ENCODE results near the gene TAF11L2. TPM values are rescaled to one million over a fixed set of nuclear protein-coding genes. Genes with fewer than 3 reads are reported as not detected.
"Not testable (repeated sequence)": the region's sequence is repeated elsewhere in the genome, so short reads cannot be mapped to it uniquely, and the experiment has no call there.

Gene TAF11L2
- total RNA-seq, 1 experiment from 2014 or later: not detected

DNA sequence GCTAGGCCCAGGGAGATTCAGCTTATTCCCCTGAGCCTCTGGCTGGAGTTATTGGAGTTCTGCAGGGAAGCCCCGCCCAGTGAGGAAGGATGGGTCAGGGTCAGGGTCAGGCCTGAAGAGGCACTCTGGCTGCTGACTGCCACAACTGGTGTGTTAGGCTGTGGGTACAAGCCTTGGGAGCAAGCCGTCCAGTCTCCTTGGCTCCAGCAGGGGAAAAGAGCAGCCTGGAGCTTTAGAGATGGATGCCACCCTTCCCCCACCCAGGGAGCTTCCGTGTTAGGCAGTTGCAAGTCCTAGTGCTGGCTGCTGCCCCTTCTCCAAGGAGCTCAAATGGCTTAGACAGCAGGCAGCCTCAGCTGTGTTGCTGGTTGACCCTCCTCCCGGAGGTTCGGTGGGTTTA lies 34.4 kb upstream of the TAF11L2 start:
- ChIA-PET CTCF (no interaction called here), POLR2A (no interaction called here)
- Histone ChIP-seq H3K4me1 (ENCODE audit: control insufficient read depth, insufficient read depth, low read length) (peaks cover 4% of the 10 kb centered on the region; the same call in 1 of the 2 replicates), H3K9me3 (ENCODE audit: control insufficient read depth, insufficient read depth, low read depth, low read length) (no peaks in the 10 kb centered on the region), H3K27me3 (ENCODE audit: control insufficient read depth, insufficient read depth, low read length) (no peaks in the 10 kb centered on the region), H3K36me3 (ENCODE audit: control insufficient read depth, insufficient read depth, low read length) (no peaks in the 10 kb centered on the region), H3K27ac (ENCODE audit: low read length) (no peak overlapping the region), H3K4me3 (ENCODE audit: low read depth in 2 of 2, low read length in 2 of 2) (no peak overlapping the region)
- ATAC-seq: no peak
- TF ChIP-seq TCF7L2 (IDR thresholded peaks at IDR 0.05; ENCODE audit: low read depth, low read length) (no peak), POLR2AphosphoS5 (IDR thresholded peaks at IDR 0.05; ENCODE audit: low read depth, low read length) (no peak), SIN3A (IDR thresholded peaks at IDR 0.05; ENCODE audit: borderline replicate concordance, insufficient read depth, low read depth, low read length) (no peak)
- TF ChIP-seq, protein P1, sequence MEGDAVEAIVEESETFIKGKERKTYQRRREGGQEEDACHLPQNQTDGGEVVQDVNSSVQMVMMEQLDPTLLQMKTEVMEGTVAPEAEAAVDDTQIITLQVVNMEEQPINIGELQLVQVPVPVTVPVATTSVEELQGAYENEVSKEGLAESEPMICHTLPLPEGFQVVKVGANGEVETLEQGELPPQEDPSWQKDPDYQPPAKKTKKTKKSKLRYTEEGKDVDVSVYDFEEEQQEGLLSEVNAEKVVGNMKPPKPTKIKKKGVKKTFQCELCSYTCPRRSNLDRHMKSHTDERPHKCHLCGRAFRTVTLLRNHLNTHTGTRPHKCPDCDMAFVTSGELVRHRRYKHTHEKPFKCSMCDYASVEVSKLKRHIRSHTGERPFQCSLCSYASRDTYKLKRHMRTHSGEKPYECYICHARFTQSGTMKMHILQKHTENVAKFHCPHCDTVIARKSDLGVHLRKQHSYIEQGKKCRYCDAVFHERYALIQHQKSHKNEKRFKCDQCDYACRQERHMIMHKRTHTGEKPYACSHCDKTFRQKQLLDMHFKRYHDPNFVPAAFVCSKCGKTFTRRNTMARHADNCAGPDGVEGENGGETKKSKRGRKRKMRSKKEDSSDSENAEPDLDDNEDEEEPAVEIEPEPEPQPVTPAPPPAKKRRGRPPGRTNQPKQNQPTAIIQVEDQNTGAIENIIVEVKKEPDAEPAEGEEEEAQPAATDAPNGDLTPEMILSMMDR (IDR thresholded peaks at IDR 0.05): no peak
- TF ChIP-seq, protein P2, sequence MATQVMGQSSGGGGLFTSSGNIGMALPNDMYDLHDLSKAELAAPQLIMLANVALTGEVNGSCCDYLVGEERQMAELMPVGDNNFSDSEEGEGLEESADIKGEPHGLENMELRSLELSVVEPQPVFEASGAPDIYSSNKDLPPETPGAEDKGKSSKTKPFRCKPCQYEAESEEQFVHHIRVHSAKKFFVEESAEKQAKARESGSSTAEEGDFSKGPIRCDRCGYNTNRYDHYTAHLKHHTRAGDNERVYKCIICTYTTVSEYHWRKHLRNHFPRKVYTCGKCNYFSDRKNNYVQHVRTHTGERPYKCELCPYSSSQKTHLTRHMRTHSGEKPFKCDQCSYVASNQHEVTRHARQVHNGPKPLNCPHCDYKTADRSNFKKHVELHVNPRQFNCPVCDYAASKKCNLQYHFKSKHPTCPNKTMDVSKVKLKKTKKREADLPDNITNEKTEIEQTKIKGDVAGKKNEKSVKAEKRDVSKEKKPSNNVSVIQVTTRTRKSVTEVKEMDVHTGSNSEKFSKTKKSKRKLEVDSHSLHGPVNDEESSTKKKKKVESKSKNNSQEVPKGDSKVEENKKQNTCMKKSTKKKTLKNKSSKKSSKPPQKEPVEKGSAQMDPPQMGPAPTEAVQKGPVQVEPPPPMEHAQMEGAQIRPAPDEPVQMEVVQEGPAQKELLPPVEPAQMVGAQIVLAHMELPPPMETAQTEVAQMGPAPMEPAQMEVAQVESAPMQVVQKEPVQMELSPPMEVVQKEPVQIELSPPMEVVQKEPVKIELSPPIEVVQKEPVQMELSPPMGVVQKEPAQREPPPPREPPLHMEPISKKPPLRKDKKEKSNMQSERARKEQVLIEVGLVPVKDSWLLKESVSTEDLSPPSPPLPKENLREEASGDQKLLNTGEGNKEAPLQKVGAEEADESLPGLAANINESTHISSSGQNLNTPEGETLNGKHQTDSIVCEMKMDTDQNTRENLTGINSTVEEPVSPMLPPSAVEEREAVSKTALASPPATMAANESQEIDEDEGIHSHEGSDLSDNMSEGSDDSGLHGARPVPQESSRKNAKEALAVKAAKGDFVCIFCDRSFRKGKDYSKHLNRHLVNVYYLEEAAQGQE (IDR thresholded peaks at IDR 0.05; ENCODE audit: insufficient read depth in 1 of 2, low read depth in 2 of 2, low read length in 1 of 2): no peak
- no peak for DNase-seq (ENCODE audit: low read depth, low spot score)
- intact Hi-C loops (cut with micrococcal nuclease; ENCODE audit: unreplicated experiment) (no loop called here), in situ Hi-C loops (cut with HindIII; ENCODE audit: low pct_unique_long_range_greater_than_20kb, low sequenced_read_pairs) (no loop called here)
- no TSS peak for BruUV-seq (replicated peaks)

DNA sequence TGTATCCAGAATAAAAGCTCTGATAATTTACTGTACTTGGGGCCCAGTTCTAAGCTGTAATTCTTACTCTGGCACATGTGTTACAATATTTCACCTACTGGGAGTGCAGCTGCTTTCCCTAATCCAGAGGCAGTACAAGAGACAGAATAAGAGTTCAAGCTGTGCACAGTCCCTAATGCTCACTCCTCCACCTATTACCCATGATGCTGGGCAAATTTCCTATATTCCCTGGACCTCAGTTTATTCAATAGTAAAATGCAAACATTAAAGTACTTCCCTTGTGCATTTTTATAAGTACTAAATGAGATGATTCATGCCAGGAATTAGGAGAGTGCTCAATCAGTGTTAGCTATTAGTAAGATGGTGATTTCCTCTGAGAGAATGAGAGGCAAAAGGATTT lies 28.0 kb upstream of the TAF11L2 start:
- H3K27me3 ChIP-seq (ENCODE audit: control insufficient read depth, insufficient read depth, low read length): no peaks in the 10 kb centered on the region
- H3K4me3 ChIP-seq (ENCODE audit: low read depth in 2 of 2, low read length in 2 of 2): no peak overlapping the region
- intact Hi-C loops (cut with micrococcal nuclease; ENCODE audit: unreplicated experiment): no loop called here
- H3K36me3 ChIP-seq (ENCODE audit: control insufficient read depth, insufficient read depth, low read length): no peaks in the 10 kb centered on the region
- peaks cover 4% of the 10 kb centered on the region; the same call in 1 of the 2 replicates for H3K4me1 ChIP-seq (ENCODE audit: control insufficient read depth, insufficient read depth, low read length)
- no peaks in the 10 kb centered on the region for H3K9me3 ChIP-seq (ENCODE audit: control insufficient read depth, insufficient read depth, low read depth, low read length)
- BruUV-seq (replicated peaks): no TSS peak
- ATAC-seq (no peak), DNase-seq (ENCODE audit: low read depth, low spot score) (no peak)
- ChIA-PET CTCF (no interaction called here), POLR2A (interaction anchor here (0.6 kb wide), 1 partner anchor 33 kb away, joined by 3 read pairs; no protein-coding TSS in a partner anchor)
- TF ChIP-seq, protein P1 (IDR thresholded peaks at IDR 0.05): no peak
- TF ChIP-seq POLR2AphosphoS5 (IDR thresholded peaks at IDR 0.05; ENCODE audit: low read depth, low read length): no peak
- TF ChIP-seq TCF7L2 (IDR thresholded peaks at IDR 0.05; ENCODE audit: low read depth, low read length): no peak
- no peak for TF ChIP-seq SIN3A (IDR thresholded peaks at IDR 0.05; ENCODE audit: borderline replicate concordance, insufficient read depth, low read depth, low read length)
- TF ChIP-seq, protein P2 (IDR thresholded peaks at IDR 0.05; ENCODE audit: insufficient read depth in 1 of 2, low read depth in 2 of 2, low read length in 1 of 2): no peak
- H3K27ac ChIP-seq (ENCODE audit: low read length): no peak overlapping the region
- in situ Hi-C loops (cut with HindIII; ENCODE audit: low pct_unique_long_range_greater_than_20kb, low sequenced_read_pairs): no loop called here

DNA sequence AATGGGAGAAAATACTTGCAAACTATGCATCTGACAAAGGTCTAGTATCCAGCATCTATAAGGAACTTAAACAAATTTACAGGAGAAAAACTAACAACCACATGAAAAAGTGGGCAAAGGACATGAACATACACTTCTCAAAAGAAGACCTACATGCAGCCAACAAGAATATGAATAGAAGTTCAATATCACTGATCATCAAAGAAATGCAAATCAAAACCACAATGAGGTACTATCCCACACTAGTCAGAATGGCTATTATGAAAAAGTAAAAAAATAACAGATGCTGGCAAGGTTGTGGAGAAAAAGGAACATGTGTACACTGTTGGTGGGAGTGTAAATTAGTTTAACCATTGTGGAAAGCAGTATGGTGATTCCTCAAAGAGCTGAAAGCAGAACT lies 23.0 kb upstream of the TAF11L2 start:
- H3K36me3 ChIP-seq (ENCODE audit: control insufficient read depth, insufficient read depth, low read length); ATAC-seq; DNase-seq (ENCODE audit: low read depth, low spot score); CTCF ChIA-PET; H3K27me3 ChIP-seq (ENCODE audit: control insufficient read depth, insufficient read depth, low read length); POLR2A ChIA-PET; in situ Hi-C loops (cut with HindIII; ENCODE audit: low pct_unique_long_range_greater_than_20kb, low sequenced_read_pairs); BruUV-seq (replicated peaks); H3K4me3 ChIP-seq (ENCODE audit: low read depth in 2 of 2, low read length in 2 of 2); H3K27ac ChIP-seq (ENCODE audit: low read length); H3K4me1 ChIP-seq (ENCODE audit: control insufficient read depth, insufficient read depth, low read length); intact Hi-C loops (cut with micrococcal nuclease; ENCODE audit: unreplicated experiment); H3K9me3 ChIP-seq (ENCODE audit: control insufficient read depth, insufficient read depth, low read depth, low read length): not testable (repeated sequence)
